ENCODE results near the gene THEMIS2. TPM values are rescaled to one million over a fixed set of nuclear protein-coding genes. Genes with fewer than 3 reads are reported as not detected.
"Not testable (repeated sequence)": the region's sequence is repeated elsewhere in the genome, so short reads cannot be mapped to it uniquely, and the experiment has no call there.

The THEMIS2 gene
- total RNA-seq, 1 donor from 2014 or later: 2.1 TPM

- Histone ChIP-seq H3K36me3 (ENCODE audit: control insufficient read depth, insufficient read depth, low read length) (no peaks in the 10 kb centered on the region), H3K4me3 (ENCODE audit: low read depth, low read length) (no peak overlapping the region), H3K27me3 (ENCODE audit: control insufficient read depth, insufficient read depth, low read length) (no peaks in the 10 kb centered on the region)
- no peak for TF ChIP-seq CTCF (IDR thresholded peaks at IDR 0.05; ENCODE audit: insufficient read depth, low read length, severe bottlenecking)
- FAIRE-seq (no peak), DNase-seq (ENCODE audit: low read depth) (no peak)
Observed at GRCh38 chr1:27865821-27866220, 6.5 kb upstream of the THEMIS2 start.

DNA sequence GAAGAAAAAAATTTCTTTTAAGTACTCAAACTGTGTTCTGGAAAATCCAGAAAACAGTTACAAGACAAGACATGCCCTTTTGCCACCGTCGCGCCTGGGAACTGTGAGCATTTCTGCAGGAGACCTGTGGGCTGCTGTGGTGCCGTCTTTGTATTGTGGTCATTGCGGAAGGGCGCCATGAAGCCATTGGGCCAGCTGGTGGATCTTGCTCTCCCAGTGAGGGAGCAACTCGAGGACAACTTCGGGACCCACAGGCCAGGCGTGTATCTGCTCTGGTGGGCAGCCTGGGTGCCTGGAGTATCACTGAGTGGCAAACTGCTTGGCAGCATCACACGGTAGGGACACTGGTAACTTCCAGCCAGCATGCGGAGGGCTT is 3.8 kb upstream of the THEMIS2 start:
- Histone ChIP-seq H3K27me3 (ENCODE audit: control insufficient read depth, insufficient read depth, low read length) (no peaks in the 10 kb centered on the region), H3K36me3 (ENCODE audit: control insufficient read depth, insufficient read depth, low read length) (no peaks in the 10 kb centered on the region), H3K4me3 (ENCODE audit: low read depth, low read length) (no peak overlapping the region)
- no peak for TF ChIP-seq CTCF (IDR thresholded peaks at IDR 0.05; ENCODE audit: insufficient read depth, low read length, severe bottlenecking)
- FAIRE-seq (no peak), DNase-seq (ENCODE audit: low read depth) (peak; percentile 35)

DNA sequence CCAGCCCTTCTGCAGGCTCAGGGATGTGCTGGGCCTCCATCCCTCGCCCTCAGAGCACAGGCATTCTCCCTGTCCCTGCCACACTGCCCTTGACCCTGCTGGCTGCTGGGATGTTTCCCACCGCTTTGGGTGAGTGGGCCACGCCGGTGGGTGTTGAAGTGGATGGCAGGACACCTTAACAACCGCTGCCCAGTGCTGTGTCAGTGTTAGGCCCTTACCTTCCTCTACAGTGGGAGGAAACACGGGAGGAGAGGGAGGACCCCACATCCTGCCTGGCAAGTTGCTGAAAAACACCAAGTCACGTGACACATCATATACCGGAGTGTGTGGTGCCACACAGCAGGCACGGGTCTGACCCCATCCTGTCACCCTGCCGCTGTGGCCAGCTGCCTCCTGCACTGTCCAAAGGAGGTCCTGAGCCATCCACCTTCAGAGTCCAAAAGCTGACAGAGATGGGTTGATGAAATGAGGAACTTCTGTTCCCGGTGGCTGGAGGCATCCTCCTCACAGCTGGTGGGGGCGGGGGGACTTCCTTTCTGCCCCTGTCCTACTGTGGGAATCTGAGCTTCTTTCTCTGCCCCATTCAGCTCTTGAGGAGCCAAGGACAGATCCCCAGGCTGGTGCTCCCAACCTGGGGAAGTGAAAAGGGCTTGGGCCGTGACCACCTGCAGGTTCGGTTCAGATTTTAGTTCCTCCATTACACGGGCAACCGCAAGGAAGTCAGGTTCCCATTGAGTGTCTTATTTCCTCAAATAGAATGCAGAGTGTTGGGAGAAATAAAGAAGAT is 3.2 kb upstream of the THEMIS2 start:
- no peak for TF ChIP-seq CTCF (IDR thresholded peaks at IDR 0.05; ENCODE audit: insufficient read depth, low read length, severe bottlenecking)
- no peaks in the 10 kb centered on the region for H3K27me3 ChIP-seq (ENCODE audit: control insufficient read depth, insufficient read depth, low read length)
- DNase-seq (ENCODE audit: low read depth) (no peak), FAIRE-seq (no peak)
- H3K36me3 ChIP-seq (ENCODE audit: control insufficient read depth, insufficient read depth, low read length): no peaks in the 10 kb centered on the region
- no peak overlapping the region for H3K4me3 ChIP-seq (ENCODE audit: low read depth, low read length)

DNA sequence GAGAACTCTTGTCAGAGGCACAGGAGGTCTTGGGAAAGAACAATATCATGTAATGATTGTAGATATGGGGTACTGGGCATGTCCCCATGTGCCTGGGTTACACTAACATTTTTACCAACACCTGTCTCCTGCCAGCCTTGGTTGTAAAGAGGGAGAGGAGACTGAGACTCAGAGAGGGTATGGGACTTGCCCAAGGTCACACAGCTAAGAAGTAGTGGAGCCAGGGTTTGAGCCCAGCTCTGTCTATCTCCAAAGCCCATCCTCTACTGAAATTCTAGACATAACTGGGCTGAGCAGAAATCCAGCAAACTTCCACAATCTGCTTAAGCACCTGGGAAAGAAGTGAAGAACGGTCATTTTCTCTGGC is 2.6 kb upstream of the THEMIS2 start:
- no peak for DNase-seq (ENCODE audit: low read depth)
- Histone ChIP-seq H3K36me3 (ENCODE audit: control insufficient read depth, insufficient read depth, low read length) (no peaks in the 10 kb centered on the region), H3K4me3 (ENCODE audit: low read depth, low read length) (no peak overlapping the region), H3K27me3 (ENCODE audit: control insufficient read depth, insufficient read depth, low read length) (no peaks in the 10 kb centered on the region)
- FAIRE-seq: no peak
- TF ChIP-seq CTCF (IDR thresholded peaks at IDR 0.05; ENCODE audit: insufficient read depth, low read length, severe bottlenecking): no peak

DNA sequence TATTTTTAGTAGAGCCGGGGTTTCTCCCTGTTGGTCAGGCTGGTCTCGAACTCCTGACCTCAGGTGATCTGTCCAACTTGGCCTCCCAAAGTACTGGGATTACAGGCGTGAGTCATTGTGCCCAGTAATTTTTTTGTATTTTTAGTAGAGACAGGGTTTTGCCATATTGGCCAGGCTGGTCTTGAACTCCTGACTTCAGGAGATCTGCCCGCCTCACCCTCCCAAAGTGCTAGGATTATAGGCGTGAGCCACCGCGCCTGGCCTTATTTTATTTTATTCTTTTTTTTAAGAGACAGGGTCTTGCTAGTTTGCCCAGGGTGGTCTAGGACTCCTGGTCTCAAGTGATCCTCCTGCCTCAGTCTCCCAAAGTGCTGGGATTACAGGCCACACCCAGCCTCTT is 1.3 kb upstream of the THEMIS2 start:
- FAIRE-seq; H3K27me3 ChIP-seq (ENCODE audit: control insufficient read depth, insufficient read depth, low read length); H3K36me3 ChIP-seq (ENCODE audit: control insufficient read depth, insufficient read depth, low read length); DNase-seq (ENCODE audit: low read depth); H3K4me3 ChIP-seq (ENCODE audit: low read depth, low read length): not testable (repeated sequence)

DNA sequence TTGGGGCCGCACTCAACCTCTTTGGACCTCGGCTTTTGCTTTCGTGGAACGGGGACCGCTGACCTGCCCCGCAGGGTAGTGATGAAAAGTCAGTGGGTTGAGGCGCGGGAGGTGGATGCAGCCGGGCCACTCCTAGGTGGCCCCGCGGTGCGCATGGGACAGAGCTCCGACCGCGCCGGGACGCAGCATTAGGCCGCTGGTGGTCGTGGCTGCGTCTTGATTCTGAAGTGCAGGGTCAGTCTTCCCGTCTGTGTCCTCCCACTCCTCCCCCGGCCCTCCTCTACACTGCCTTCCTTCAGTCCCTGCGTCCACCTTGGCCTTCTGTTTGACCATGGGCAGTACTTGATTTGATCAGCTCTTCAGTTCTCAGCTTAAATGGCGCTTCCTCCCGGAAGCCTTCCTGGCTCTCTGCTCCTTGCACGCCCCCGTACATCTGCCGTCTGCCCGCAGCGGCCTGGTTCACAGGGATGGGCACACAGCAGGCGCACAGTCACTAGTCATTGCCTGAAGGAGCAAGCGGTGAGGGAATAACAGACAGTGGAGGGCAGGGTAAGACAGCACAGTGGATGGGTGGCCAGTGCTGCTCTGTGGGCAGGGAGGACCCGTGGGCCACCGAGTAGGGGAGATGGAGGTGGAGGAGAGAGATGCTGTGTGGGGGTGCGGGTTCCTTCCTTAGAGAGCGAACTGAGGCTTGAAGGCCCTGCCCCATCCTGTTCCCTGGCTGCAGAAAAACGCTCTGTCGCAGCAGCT is 633 bp downstream of the THEMIS2 start:
- peak; percentile 45 for DNase-seq (ENCODE audit: low read depth)

More for the DNA sequence above, 633 bp downstream of the THEMIS2 start:
- Histone ChIP-seq H3K27me3 (ENCODE audit: control insufficient read depth, insufficient read depth, low read length) (no peaks in the 10 kb centered on the region), H3K36me3 (ENCODE audit: control insufficient read depth, insufficient read depth, low read length) (no peaks in the 10 kb centered on the region), H3K4me3 (ENCODE audit: low read depth, low read length) (peak overlapping the region; percentile 57)
- peak; percentile 72 for FAIRE-seq
- TF ChIP-seq CTCF (IDR thresholded peaks at IDR 0.05; ENCODE audit: insufficient read depth, low read length, severe bottlenecking): no peak

Measured in bronchial epithelial cell (primary cell).